OCI-LY3 (cell line): ENCODE results near the gene PKLR.

Experiments used
- CTCF ChIP-seq: fragments of 200-600, 300-600 bp; sonication (generic); IDR thresholded peaks from 2 replicates; pipeline ENCODE4 v1.5.1; 2014; ENCODE audit warnings: antibody characterized with exemption, low read length, low read depth
- EZH2phosphoT487 ChIP-seq: fragments of 200-600 bp; shearing (Covaris generic); IDR thresholded peaks from 2 replicates; pipeline ENCODE4 v1.6.1; 2018; ENCODE audit warnings: antibody characterized with exemption, mixed run types, low read depth

- no peak for TF ChIP-seq EZH2phosphoT487
- no peak for TF ChIP-seq CTCF
These were observed 41.6 kb upstream of the PKLR start for GRCh38 chr1:155342842-155343241.
